CD4-positive, alpha-beta memory T cell (primary cell): Measurements from ENCODE around the gene TCF7L1. TPM values are rescaled to one million over a fixed set of nuclear protein-coding genes. Genes with fewer than 3 reads are reported as not detected.

Source experiments
- CTCF ChIA-PET: fragments of 350-600 bp; sonication (Branson Sonifier 250); formaldehyde crosslinking; loops from one replicate; lab custom pipeline; 2021; ENCODE audit warnings: inconsistent platforms; ENCODE audit not compliant: partially characterized antibody; lab: Charles Lee
- POLR2A ChIA-PET: fragments of 350-600 bp; sonication (Branson Sonifier 250); formaldehyde crosslinking; loops from one replicate; lab custom pipeline; 2021; ENCODE audit not compliant: partially characterized antibody; lab: Charles Lee
- DNase-seq, 5 donors: peaks; one replicate each; pipeline versions ENCODE4 v3.0.0 to v3.0.0-alpha.2; 2020 to 2022; ENCODE audit warnings: mixed read lengths in 1 of 5
- H3K27ac ChIP-seq: one replicate; pipeline ENCODE4 v1.7.0; 2013; ENCODE audit warnings: low read depth, low read length
- H3K27me3 ChIP-seq: 2 replicates; pipeline ENCODE4 v1.7.0; 2013; ENCODE audit warnings: mild to moderate bottlenecking, low read length, moderate library complexity; ENCODE audit not compliant: insufficient read depth
- H3K36me3 ChIP-seq: 2 replicates; pipeline ENCODE4 v1.7.0; 2013; ENCODE audit warnings: mild to moderate bottlenecking, low read length, moderate library complexity; ENCODE audit not compliant: insufficient read depth
- H3K4me1 ChIP-seq: 2 replicates; pipeline ENCODE4 v1.7.0; 2013; ENCODE audit warnings: mild to moderate bottlenecking, low read length, moderate library complexity; ENCODE audit not compliant: insufficient read depth
- H3K4me3 ChIP-seq, 2 donors: one replicate each; pipeline ENCODE4 v1.7.0; 2013; ENCODE audit warnings: low read length in 2 of 2, mild to moderate bottlenecking in 1 of 2
- H3K9me3 ChIP-seq, 2 donors: one replicate each; pipeline ENCODE4 v1.7.0; 2013; ENCODE audit warnings: low read length in 2 of 2, control low read depth in 1 of 2; ENCODE audit not compliant: control insufficient read depth in 1 of 2
- H3K27ac Mint-ChIP-seq, 7 donors: one replicate each; pipeline ENCODE4 v1.8.0; 2020 to 2021; ENCODE audit warnings: mixed read lengths in 7 of 7, mild to moderate bottlenecking in 6 of 7, inconsistent platforms in 3 of 7, moderate library complexity in 3 of 7
- H3K27me3 Mint-ChIP-seq, 2 donors: one replicate each; pipeline ENCODE4 v1.8.0; 2020 to 2021; ENCODE audit warnings: mixed read lengths in 2 of 2
- H3K36me3 Mint-ChIP-seq, 2 donors: one replicate each; pipeline ENCODE4 v1.8.0; 2020 to 2021; ENCODE audit warnings: mixed read lengths in 2 of 2, inconsistent platforms in 1 of 2, mild to moderate bottlenecking in 1 of 2
- H3K4me1 Mint-ChIP-seq, 4 donors: one replicate each; pipeline ENCODE4 v1.8.0; 2020 to 2021; ENCODE audit warnings: mixed read lengths in 4 of 4, mild to moderate bottlenecking in 1 of 4
- H3K4me3 Mint-ChIP-seq, 8 donors: one replicate each; pipeline ENCODE4 v1.8.0; 2020 to 2021; ENCODE audit warnings: mixed read lengths in 8 of 8, mild to moderate bottlenecking in 7 of 8, moderate library complexity in 6 of 8, inconsistent platforms in 3 of 8
- H3K9me3 Mint-ChIP-seq, 8 donors: one replicate each; pipeline ENCODE4 v1.8.0; 2020 to 2021; ENCODE audit warnings: mixed read lengths in 8 of 8, mild to moderate bottlenecking in 5 of 8, inconsistent platforms in 3 of 8, moderate library complexity in 1 of 8
- intact Hi-C: fragments of 100-400 bp; cut with micrococcal nuclease; formaldehyde crosslinking; loops from one replicate; pipeline ENCODE4 v1.15.1; 2023
- polyA plus RNA-seq, 2 donors: library from polyadenylated mRNA; unstranded; fragments of 300-500 nt; fragmentation: Illumina TruSeq; gene quantifications; one replicate each; pipeline ENCODE4 v1.2.3, GENCODE V29; 2021
- total RNA-seq, 2 experiments: library from RNA; stranded (reverse); gene quantifications; one replicate each; pipeline ENCODE4 v1.2.3, GENCODE V29; 2021

The TCF7L1 gene
- total and polyA plus RNA-seq, 4 experiments from 2014 or later = 0.06 TPM; not detected in 3

- H3K4me1 Mint-ChIP-seq = peaks cover 49 to 97% (median 63%) of the 10 kb centered on the region in 4 donors
- peak in 1 of 5 donors; percentile 60 for DNase-seq
- Histone ChIP-seq H3K27me3 (no peaks in the 10 kb centered on the region), H3K9me3 (no peaks in the 10 kb centered on the region), H3K36me3 (peaks cover 49% of the 10 kb centered on the region), H3K4me1 (peaks cover 76% of the 10 kb centered on the region), H3K4me3 (peak overlapping the region; percentile 99 to 100), H3K27ac (peak overlapping the region; percentile 98)
- ChIA-PET CTCF (interaction anchor here (1.0 to 5.5 kb wide), 5 partner anchors 16 to 227 kb away, joined by 3 to 28 read pairs (median 4); no protein-coding TSS in a partner anchor), POLR2A (interaction anchor here (0.6 to 12.9 kb wide), 8 partner anchors 12 to 353 kb away, joined by 3 to 268 read pairs (median 4); partner anchors contain the start of genes ELMOD3, GGCX, KCMF1 and RETSAT)
- peak overlapping the region; percentile 49 to 100 (median 99) for H3K27ac Mint-ChIP-seq
- intact Hi-C loops = loop anchor here (10.0 kb wide), 1 partner anchor 290 kb away; the partner anchor contains the start of genes C2orf68 and USP39
- H3K9me3 Mint-ChIP-seq = no peaks in the 10 kb centered on the region
- peak overlapping the region; percentile 92 to 100 (median 98) for H3K4me3 Mint-ChIP-seq
- H3K36me3 Mint-ChIP-seq = peaks cover 75 to 86% of the 10 kb centered on the region in 2 donors
- no peaks in the 10 kb centered on the region for H3K27me3 Mint-ChIP-seq
These were observed 191.7 kb downstream of the TCF7L1 start for GRCh38 chr2:85324639-85325465.

GRCh38 chr2:85325466-85325811 is 192.2 kb downstream of the TCF7L1 start:
- Mint-ChIP-seq H3K36me3 (peaks cover 69 to 80% of the 10 kb centered on the region in 2 donors), H3K4me3 (peak overlapping the region; percentile 92 to 100 (median 98)), H3K27me3 (no peaks in the 10 kb centered on the region), H3K27ac (peak overlapping the region; percentile 49 to 100 (median 99)), H3K4me1 (peaks cover 44 to 91% (median 57%) of the 10 kb centered on the region in 4 donors), H3K9me3 (no peaks in the 10 kb centered on the region)
- CTCF ChIA-PET = interaction anchor here (1.0 to 5.5 kb wide), 3 partner anchors 26 to 227 kb away, joined by 3 to 28 read pairs (median 4); no protein-coding TSS in a partner anchor
- POLR2A ChIA-PET = interaction anchor here (0.8 to 12.9 kb wide), 8 partner anchors 12 to 781 kb away, joined by 3 to 268 read pairs (median 18); partner anchors contain the start of genes ELMOD3, GGCX, KCMF1 and MAT2A
- peak overlapping the region; percentile 98 for H3K27ac ChIP-seq
- peaks cover 70% of the 10 kb centered on the region for H3K4me1 ChIP-seq
- intact Hi-C loops = loop anchor here (10.0 kb wide), 1 partner anchor 289 kb away; the partner anchor contains the start of genes C2orf68 and USP39
- no peak for DNase-seq
- peaks cover 43% of the 10 kb centered on the region for H3K36me3 ChIP-seq
- no peaks in the 10 kb centered on the region for H3K9me3 ChIP-seq
- no peaks in the 10 kb centered on the region for H3K27me3 ChIP-seq
- peak overlapping the region; percentile 99 to 100 for H3K4me3 ChIP-seq

GRCh38 chr2:85326406-85327159 is 193.4 kb downstream of the TCF7L1 start:
- intact Hi-C loops = loop anchor here (1.0 to 10.0 kb wide), 4 partner anchors 8 to 288 kb away; partner anchors contain the start of genes C2orf68 and USP39
- H3K4me3 Mint-ChIP-seq = peak overlapping the region; percentile 92 to 100 (median 98)
- no peaks in the 10 kb centered on the region for H3K9me3 Mint-ChIP-seq
- peaks cover 33 to 79% (median 47%) of the 10 kb centered on the region in 4 donors for H3K4me1 Mint-ChIP-seq
- peak overlapping the region; percentile 97 to 100 (median 100) for H3K27ac Mint-ChIP-seq
- H3K27me3 Mint-ChIP-seq = no peaks in the 10 kb centered on the region
- Histone ChIP-seq H3K36me3 (peaks cover 33% of the 10 kb centered on the region), H3K4me3 (peak overlapping the region; percentile 99 to 100), H3K27ac (peak overlapping the region; percentile 98), H3K9me3 (no peaks in the 10 kb centered on the region), H3K4me1 (peaks cover 58% of the 10 kb centered on the region), H3K27me3 (no peaks in the 10 kb centered on the region)
- POLR2A ChIA-PET = interaction anchor here (0.5 to 12.9 kb wide), 41 partner anchors 9 to 1115 kb away, joined by 3 to 268 read pairs (median 6); partner anchors contain the start of genes C2orf68, CAPG, ELMOD3 and GGCX
- DNase-seq = peak; percentile 57 to 74 (median 65)
- peaks cover 58 to 69% of the 10 kb centered on the region in 2 donors for H3K36me3 Mint-ChIP-seq
- CTCF ChIA-PET = interaction anchor here (0.6 to 5.5 kb wide), 10 partner anchors 9 to 387 kb away, joined by 3 to 28 read pairs (median 6); partner anchors contain the start of genes ELMOD3, RETSAT and SH2D6

- Mint-ChIP-seq H3K9me3 (no peaks in the 10 kb centered on the region), H3K27me3 (no peaks in the 10 kb centered on the region), H3K4me3 (peak overlapping the region; percentile 92 to 100 (median 98)), H3K27ac (peak overlapping the region; percentile 97 to 100 (median 100)), H3K36me3 (peaks cover 51 to 62% of the 10 kb centered on the region in 2 donors), H3K4me1 (peaks cover 27 to 72% (median 40%) of the 10 kb centered on the region in 4 donors)
- H3K27ac ChIP-seq = peak overlapping the region; percentile 98
- peaks cover 51% of the 10 kb centered on the region for H3K4me1 ChIP-seq
- peak; percentile 60 to 76 (median 68) for DNase-seq
- POLR2A ChIA-PET = interaction anchor here (0.6 to 12.9 kb wide), 45 partner anchors 8 to 1114 kb away, joined by 3 to 268 read pairs (median 5); partner anchors contain the start of genes C2orf68, CAPG, ELMOD3 and GGCX
- H3K4me3 ChIP-seq = peak overlapping the region; percentile 99 to 100
- CTCF ChIA-PET = interaction anchor here (0.6 to 5.5 kb wide), 10 partner anchors 9 to 388 kb away, joined by 3 to 28 read pairs (median 6); partner anchors contain the start of genes ELMOD3, RETSAT and SH2D6
- no peaks in the 10 kb centered on the region for H3K9me3 ChIP-seq
- peaks cover 26% of the 10 kb centered on the region for H3K36me3 ChIP-seq
- H3K27me3 ChIP-seq = no peaks in the 10 kb centered on the region
- intact Hi-C loops = loop anchor here (2.0 to 10.0 kb wide), 3 partner anchors 16 to 288 kb away; partner anchors contain the start of genes C2orf68 and USP39
These were observed 194.1 kb downstream of the TCF7L1 start for GRCh38 chr2:85327160-85327821.

GRCh38 chr2:85327822-85328617 is 194.8 kb downstream of the TCF7L1 start, which contains the start of gene TGOLN2:
TSS of gene TGOLN2 (minus strand) at chr2:85327989. CDS start at chr2:85327962, 27 bp downstream.
- Histone ChIP-seq H3K4me3 (peak within 1 kb of the TSS; percentile 99 to 100), H3K9me3 (no peaks in the 10 kb centered on the region), H3K27ac (peak within 1 kb of the TSS; percentile 98), H3K27me3 (no peaks in the 10 kb centered on the region), H3K4me1 (peaks cover 44% of the 10 kb centered on the region), H3K36me3 (peaks cover 19% of the 10 kb centered on the region)
- ChIA-PET POLR2A (interaction anchor here (0.6 to 12.9 kb wide), 38 partner anchors 8 to 1113 kb away, joined by 3 to 268 read pairs (median 6); partner anchors contain the start of genes C2orf68, CAPG, ELMOD3 and GGCX), CTCF (interaction anchor here (1.0 to 5.5 kb wide), 8 partner anchors 10 to 388 kb away, joined by 3 to 28 read pairs (median 8); partner anchors contain the start of genes ELMOD3, RETSAT and SH2D6)
- peak within 1 kb of the TSS; percentile 92 to 100 (median 98) for H3K4me3 Mint-ChIP-seq
- no peaks in the 10 kb centered on the region for H3K27me3 Mint-ChIP-seq
- intact Hi-C loops = loop anchor here (1.0 to 10.0 kb wide), 7 partner anchors 17 to 1113 kb away; partner anchors contain the start of genes C2orf68, ELMOD3, KDM3A and MAT2A
- peak; percentile 93 to 96 (median 95) for DNase-seq
- H3K9me3 Mint-ChIP-seq = no peaks in the 10 kb centered on the region
- peak within 1 kb of the TSS; percentile 97 to 100 (median 100) for H3K27ac Mint-ChIP-seq
- peaks cover 21 to 65% (median 34%) of the 10 kb centered on the region in 4 donors for H3K4me1 Mint-ChIP-seq
- peaks cover 44 to 54% of the 10 kb centered on the region in 2 donors for H3K36me3 Mint-ChIP-seq
